ENCODE measurements around the gene SUMO2. TPM values are rescaled to one million over a fixed set of nuclear protein-coding genes. Genes with fewer than 3 reads are reported as not detected.

Gene SUMO2
- total and polyA plus RNA-seq, 2 of the 13 experiments (the other 11 are each of a cell fraction or from before 2014, with no cell fraction given) = 337 to 553 TPM

- TF ChIP-seq REST (IDR thresholded peaks at IDR 0.05; ENCODE audit: borderline replicate concordance in 1 of 2, low read depth in 1 of 2, low read length in 2 of 2) (peak in 1 of 2 experiments; percentile 33; a peak in 1 of 4 replicates), ZNF746 (CRISPR knock-in tag; IDR thresholded peaks at IDR 0.05) (peak; percentile 56; the same call in 1 of the 2 replicates), ZNF629 (CRISPR knock-in tag; conservative IDR thresholded peaks at IDR 0.05) (no peak; the same call in 1 of the 2 replicates), NFKB2 (CRISPR knock-in tag; IDR thresholded peaks at IDR 0.05; ENCODE audit: borderline replicate concordance) (peak; percentile 81), JDP2 (CRISPR knock-in tag; IDR thresholded peaks at IDR 0.05; ENCODE audit: borderline replicate concordance) (no peak; the same call in 1 of the 2 replicates), EP300 (IDR thresholded peaks at IDR 0.05; ENCODE audit: low read depth in 2 of 2, low read length in 2 of 2) (peak in 1 of 2 experiments; percentile 16; a peak in 1 of 4 replicates), EP300 (CRISPR knock-in tag; IDR thresholded peaks at IDR 0.05; ENCODE audit: borderline replicate concordance) (0 out of 2 replicates have a peak, but pooled peaks have one; percentile 11), CREM (IDR thresholded peaks at IDR 0.05) (peak; percentile 69; the same call in 1 of the 2 replicates), CREM (CRISPR knock-in tag; IDR thresholded peaks at IDR 0.05) (no peak), NCOA2 (CRISPR knock-in tag; IDR thresholded peaks at IDR 0.05) (no peak; the same call in 1 of the 2 replicates), PREB (CRISPR knock-in tag; IDR thresholded peaks at IDR 0.05) (no peak), KLF9 (CRISPR knock-in tag; IDR thresholded peaks at IDR 0.05; ENCODE audit: low read depth) (peak; percentile 24; the same call in 1 of the 2 replicates), PPARG (CRISPR knock-in tag; conservative IDR thresholded peaks at IDR 0.05) (no peak; the same call in 1 of the 2 replicates), PRDM10 (CRISPR knock-in tag; IDR thresholded peaks at IDR 0.05; ENCODE audit: low read depth) (no peak), NBN (conservative IDR thresholded peaks at IDR 0.05) (no peak), ZBTB43 (CRISPR knock-in tag; conservative IDR thresholded peaks at IDR 0.05) (peak; percentile 81; the same call in 1 of the 2 replicates), FOSL1 (CRISPR knock-in tag; IDR thresholded peaks at IDR 0.05; ENCODE audit: borderline replicate concordance) (no peak)
Observed at GRCh38 chr17:75205037-75205792, 22.5 kb upstream of the SUMO2 start, which contains the start of gene NUP85 (continued).

Data from HepG2 (cell line).